Endothelial cell (in vitro differentiated cells): ENCODE measurements around the gene CGAS. TPM values are rescaled to one million over a fixed set of nuclear protein-coding genes. Genes with fewer than 3 reads are reported as not detected.

Experiments used
- DNase-seq: peaks from one replicate; pipeline ENCODE4 v3.0.0; 2021; ENCODE audit warnings: low spot score
- H3K27ac Mint-ChIP-seq: one replicate; pipeline ENCODE4 v1.8.0; 2021; ENCODE audit warnings: mixed read lengths, inconsistent platforms; ENCODE audit not compliant: unreplicated experiment
- H3K27me3 Mint-ChIP-seq: one replicate; pipeline ENCODE4 v1.8.0; 2021; ENCODE audit warnings: mild to moderate bottlenecking, moderate library complexity, mixed read lengths, inconsistent platforms; ENCODE audit not compliant: unreplicated experiment
- H3K36me3 Mint-ChIP-seq: one replicate; pipeline ENCODE4 v1.8.0; 2021; ENCODE audit warnings: mild to moderate bottlenecking, low read depth, mixed read lengths, inconsistent platforms; ENCODE audit not compliant: unreplicated experiment
- H3K4me1 Mint-ChIP-seq: one replicate; pipeline ENCODE4 v1.8.0; 2021; ENCODE audit warnings: mild to moderate bottlenecking, mixed read lengths, inconsistent platforms; ENCODE audit not compliant: unreplicated experiment
- H3K4me3 Mint-ChIP-seq: one replicate; pipeline ENCODE4 v1.8.0; 2021; ENCODE audit warnings: mild to moderate bottlenecking, mixed read lengths, inconsistent platforms; ENCODE audit not compliant: unreplicated experiment
- H3K9me3 Mint-ChIP-seq: one replicate; pipeline ENCODE4 v1.8.0; 2021; ENCODE audit warnings: mixed read lengths, inconsistent platforms; ENCODE audit not compliant: unreplicated experiment
- CTCF ChIP-seq: fragments of 200-600 bp; sonication (generic); IDR thresholded peaks from one replicate; pipeline ENCODE4 v1.5.0; 2021; ENCODE audit warnings: antibody characterized with exemption; ENCODE audit not compliant: unreplicated experiment
- total RNA-seq: library from RNA; stranded (reverse); fragmentation: NEBNext Ultra II Directional; extraction: Animal tissue kit (Norgen Biotek cat#: 25700); gene quantifications from one replicate; pipeline ENCODE4 v1.2.1, GENCODE V29; 2021; ENCODE audit not compliant: unreplicated experiment

Gene CGAS
- total RNA-seq, 1 donor from 2014 or later: 1.8 TPM

DNA sequence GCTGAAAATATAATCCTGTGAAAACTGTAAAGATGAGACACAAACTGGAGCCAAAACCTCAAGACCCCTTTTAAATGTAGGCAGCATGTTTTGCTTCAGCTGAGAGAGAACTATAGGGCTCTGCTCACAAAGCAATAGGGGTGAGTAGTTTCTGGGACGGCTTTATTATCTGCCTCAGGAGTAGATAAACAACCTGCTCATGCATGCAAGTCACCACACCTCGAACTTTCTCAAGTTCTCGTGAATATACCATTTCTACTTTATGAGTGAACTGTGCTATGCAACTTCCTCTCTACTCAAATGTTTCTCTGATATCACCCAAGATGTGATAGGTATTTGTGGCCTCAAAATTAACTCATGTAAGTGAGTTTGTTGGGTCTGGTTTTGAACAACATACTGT, 74.9 kb downstream of the CGAS start:
- H3K36me3 Mint-ChIP-seq: no peaks in the 10 kb centered on the region
- no peaks in the 10 kb centered on the region for H3K9me3 Mint-ChIP-seq
- no peak overlapping the region for H3K4me3 Mint-ChIP-seq
- TF ChIP-seq CTCF: no peak
- H3K27ac Mint-ChIP-seq: no peak overlapping the region
- DNase-seq: no peak
- H3K4me1 Mint-ChIP-seq: no peaks in the 10 kb centered on the region
- peaks cover 2% of the 10 kb centered on the region for H3K27me3 Mint-ChIP-seq

- Mint-ChIP-seq H3K4me1 (no peaks in the 10 kb centered on the region), H3K27me3 (peaks cover 2% of the 10 kb centered on the region), H3K9me3 (no peaks in the 10 kb centered on the region), H3K27ac (no peak overlapping the region), H3K4me3 (no peak overlapping the region), H3K36me3 (no peaks in the 10 kb centered on the region)
- no peak for DNase-seq
- TF ChIP-seq CTCF: no peak
These were observed 76.9 kb downstream of the CGAS start for GRCh38 chr6:73375216-73375615.

Other genes starting within 250 kb of the CGAS start
- gene KHDC1L, start 226.8 kb downstream of the CGAS start, total RNA-seq: not detected
- 2.6 TPM for gene KHDC1, start 189.1 kb downstream of the CGAS start, total RNA-seq
- not detected for gene DPPA5, start 98.0 kb downstream of the CGAS start, total RNA-seq
- not detected for gene KHDC3L, start 89.6 kb downstream of the CGAS start, total RNA-seq
- gene OOEP, start 82.4 kb downstream of the CGAS start, total RNA-seq: not detected
- not detected for gene DDX43, start 57.5 kb downstream of the CGAS start, total RNA-seq
- 23.8 TPM for gene MTO1, start 9.4 kb upstream of the CGAS start, total RNA-seq
- 13,000 TPM for gene EEF1A1, start 68.7 kb upstream of the CGAS start, total RNA-seq
- gene SLC17A5, start 201.7 kb upstream of the CGAS start, total RNA-seq: 17.5 TPM
- 60.2 TPM for gene CD109, start 243.9 kb upstream of the CGAS start, total RNA-seq